ENCODE results near the gene GATD1. TPM values are rescaled to one million over a fixed set of nuclear protein-coding genes. Genes with fewer than 3 reads are reported as not detected.

Gene GATD1
- total and polyA plus RNA-seq, 11 donors, result 13.4 to 30.8 (median 20.5) TPM

DNA sequence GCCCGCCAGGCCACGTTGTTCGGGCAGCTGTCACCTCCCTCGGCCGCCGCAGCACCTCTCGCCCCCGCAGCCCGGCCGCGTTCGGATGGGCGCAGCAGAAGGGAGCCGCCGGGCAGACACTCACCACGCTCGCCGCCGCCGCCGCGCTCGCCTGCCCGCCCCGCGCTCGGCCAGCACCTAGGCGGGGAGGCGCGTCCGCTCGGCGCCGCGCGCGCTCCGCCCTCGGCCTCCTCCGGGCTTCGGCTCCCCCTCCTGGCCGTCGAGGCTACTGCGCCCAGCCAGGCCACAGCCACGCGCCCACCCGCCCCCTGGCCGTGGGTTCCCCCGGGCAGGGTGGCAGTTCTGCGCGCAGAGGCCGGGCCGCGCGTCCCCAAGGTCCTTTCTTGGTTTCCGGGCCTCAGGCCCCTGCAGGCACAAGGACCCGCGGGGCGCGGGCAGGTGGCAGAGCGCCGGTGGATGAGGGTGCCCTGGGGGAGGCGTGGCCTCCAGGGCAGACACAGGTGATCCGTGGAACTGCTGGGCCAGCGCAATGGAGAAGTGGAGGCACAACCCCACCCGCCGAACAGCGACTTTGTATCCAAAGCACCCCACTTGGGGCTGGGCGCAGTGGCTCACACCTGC lies 20.9 kb upstream of the GATD1 start, which contains the start of gene SLC25A22:
Gene SLC25A22, minus strand, starts transcription at position 189 of the 621 bp plus-strand sequence. CDS start 3,275 bp downstream, outside the sequence.
- H3K27me3 ChIP-seq, result no peaks in the 10 kb centered on the region
- ATAC-seq, result peak; percentile 21 to 77 (median 56)
- peak within 1 kb of the TSS; percentile 50 to 89 (median 78) for H3K4me3 ChIP-seq
- 2 to 7% (median 5%) methylated on average over 14 to 69 of the region's 69 CpGs for WGBS, 4 donors
- peak within 1 kb of the TSS; percentile 37 to 88 (median 84) for H3K27ac ChIP-seq
- no peaks in the 10 kb centered on the region for H3K9me3 ChIP-seq
- peak; percentile 74 to 90 (median 80) for DNase-seq
- TF ChIP-seq, protein P1, sequence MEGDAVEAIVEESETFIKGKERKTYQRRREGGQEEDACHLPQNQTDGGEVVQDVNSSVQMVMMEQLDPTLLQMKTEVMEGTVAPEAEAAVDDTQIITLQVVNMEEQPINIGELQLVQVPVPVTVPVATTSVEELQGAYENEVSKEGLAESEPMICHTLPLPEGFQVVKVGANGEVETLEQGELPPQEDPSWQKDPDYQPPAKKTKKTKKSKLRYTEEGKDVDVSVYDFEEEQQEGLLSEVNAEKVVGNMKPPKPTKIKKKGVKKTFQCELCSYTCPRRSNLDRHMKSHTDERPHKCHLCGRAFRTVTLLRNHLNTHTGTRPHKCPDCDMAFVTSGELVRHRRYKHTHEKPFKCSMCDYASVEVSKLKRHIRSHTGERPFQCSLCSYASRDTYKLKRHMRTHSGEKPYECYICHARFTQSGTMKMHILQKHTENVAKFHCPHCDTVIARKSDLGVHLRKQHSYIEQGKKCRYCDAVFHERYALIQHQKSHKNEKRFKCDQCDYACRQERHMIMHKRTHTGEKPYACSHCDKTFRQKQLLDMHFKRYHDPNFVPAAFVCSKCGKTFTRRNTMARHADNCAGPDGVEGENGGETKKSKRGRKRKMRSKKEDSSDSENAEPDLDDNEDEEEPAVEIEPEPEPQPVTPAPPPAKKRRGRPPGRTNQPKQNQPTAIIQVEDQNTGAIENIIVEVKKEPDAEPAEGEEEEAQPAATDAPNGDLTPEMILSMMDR (IDR thresholded peaks at IDR 0.05), result peak; percentile 61 to 96 (median 81)
- peak in 1 of 2 donors; percentile 15 for TF ChIP-seq POLR2A (IDR thresholded peaks at IDR 0.05)
- H3K36me3 ChIP-seq, result peaks cover 0 to 38% (median 8%) of the 10 kb centered on the region in 9 donors
- peaks cover 6 to 40% (median 24%) of the 10 kb centered on the region in 12 donors for H3K4me1 ChIP-seq
- intact Hi-C loops (cut with DNase I), result loop anchor here in 2 of 10 donors (1.0 to 10.0 kb wide), 3 partner anchors 21 to 114 kb away; partner anchors contain the start of genes CHID1 (in 1 of the 2) and GATD1 (in 1 of the 2)

DNA sequence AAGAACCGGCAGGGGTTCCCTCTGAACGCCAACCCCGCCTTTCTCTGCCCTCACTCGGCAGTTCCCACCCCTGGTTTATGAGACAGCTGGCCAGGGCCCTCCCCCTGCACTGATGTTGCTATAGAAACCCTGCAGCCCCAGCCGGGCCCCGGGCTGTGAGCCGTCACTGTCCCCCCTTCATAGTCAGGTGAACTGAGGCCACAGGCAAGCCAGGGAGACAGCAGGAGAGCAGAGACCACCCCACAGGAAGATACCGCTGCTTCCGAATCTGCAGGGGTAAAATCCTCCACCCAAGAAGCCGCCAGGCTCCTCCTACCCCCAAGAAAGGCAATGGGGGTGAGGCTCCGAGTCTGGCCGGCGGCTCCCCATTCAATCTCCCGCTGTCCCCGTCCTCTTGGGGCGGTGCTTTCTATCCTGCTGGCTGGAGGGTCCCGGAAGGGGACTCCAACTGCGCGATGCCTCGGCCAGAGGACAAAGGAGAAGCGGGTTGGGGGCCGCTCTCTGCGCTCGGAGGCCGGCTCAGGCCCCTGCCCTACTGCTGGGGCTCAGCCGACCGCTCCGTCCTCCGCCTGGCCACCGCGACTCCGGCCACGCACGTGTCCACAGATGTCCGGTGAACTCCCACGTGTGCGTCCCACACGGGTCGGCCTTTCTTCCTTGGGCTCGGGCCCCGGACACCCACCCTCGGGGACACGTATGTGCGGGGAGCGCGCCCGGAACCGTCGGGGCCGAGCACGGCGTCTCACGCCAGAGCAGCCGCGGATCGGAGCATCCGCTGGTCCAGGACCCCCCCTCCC lies 20.2 kb upstream of the GATD1 start:
- Histone ChIP-seq H3K27ac (peak overlapping the region; percentile 37 to 88 (median 84)), H3K4me3 (peak overlapping the region; percentile 50 to 89 (median 78)), H3K36me3 (peaks cover 0 to 34% (median 6%) of the 10 kb centered on the region in 9 donors), H3K4me1 (peaks cover 6 to 40% (median 24%) of the 10 kb centered on the region in 12 donors), H3K9me3 (no peaks in the 10 kb centered on the region), H3K27me3 (no peaks in the 10 kb centered on the region)
- intact Hi-C loops (cut with DNase I), result loop anchor here in 2 of 10 donors (1.0 to 10.0 kb wide), 3 partner anchors 20 to 115 kb away; partner anchors contain the start of genes CHID1 (in 1 of the 2) and GATD1 (in 1 of the 2)
- ATAC-seq, result peak; percentile 17 to 59 (median 50)
- DNase-seq, result peak; percentile 73 to 83 (median 76)
- TF ChIP-seq, protein P1 (IDR thresholded peaks at IDR 0.05), result no peak
- no peak for TF ChIP-seq POLR2A (IDR thresholded peaks at IDR 0.05)
- WGBS, 4 donors, result 1% methylated on average over 31 to 57 of the region's 57 CpGs

DNA sequence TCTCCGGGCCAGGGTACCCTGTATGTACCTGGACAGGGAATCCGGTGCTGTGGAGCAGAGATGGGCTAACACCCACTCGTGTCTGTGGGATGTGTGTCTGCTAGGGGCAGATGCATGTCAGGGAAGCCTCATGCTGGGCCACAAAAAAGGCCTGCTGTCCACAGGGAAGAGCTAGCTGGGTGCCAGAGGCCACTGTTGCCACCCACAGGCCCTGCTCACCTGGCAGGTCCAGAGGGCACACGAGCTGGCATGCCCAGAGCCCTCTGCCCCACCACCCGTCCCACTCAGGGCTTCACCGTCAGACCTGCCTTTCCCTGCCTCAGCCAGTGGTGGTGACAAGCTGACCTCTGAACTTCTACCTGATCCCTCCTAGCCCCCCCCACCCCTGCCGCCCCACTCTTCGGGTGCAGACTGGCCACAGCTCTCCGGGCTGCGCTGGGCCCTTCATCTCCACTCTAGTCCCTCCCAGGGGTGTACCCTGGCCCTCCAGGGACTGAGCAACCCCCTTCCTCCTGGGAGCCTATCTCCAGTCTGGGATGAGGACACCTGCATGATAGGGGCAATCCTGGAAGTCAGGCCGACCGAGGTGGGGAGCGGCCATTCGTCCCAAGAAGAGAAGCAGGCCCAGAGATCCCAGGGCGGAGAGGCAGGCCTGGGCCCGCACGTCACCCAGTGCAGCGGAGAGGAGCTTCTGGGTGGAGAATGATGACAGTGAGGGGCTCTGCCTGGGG lies 19.4 kb upstream of the GATD1 start:
- TF ChIP-seq POLR2A (IDR thresholded peaks at IDR 0.05), result no peak
- TF ChIP-seq, protein P1 (IDR thresholded peaks at IDR 0.05), result no peak
- ATAC-seq (peak in 1 of 4 donors; percentile 0), DNase-seq (no peak)
- Histone ChIP-seq H3K9me3 (no peaks in the 10 kb centered on the region), H3K27ac (peak overlapping the region; percentile 13 to 88 (median 84)), H3K4me1 (peaks cover 6 to 40% (median 24%) of the 10 kb centered on the region in 12 donors), H3K36me3 (peaks cover 0 to 35% (median 0%) of the 10 kb centered on the region in 9 donors), H3K27me3 (no peaks in the 10 kb centered on the region), H3K4me3 (peak overlapping the region; percentile 50 to 89 (median 78))
- WGBS, 4 donors, result 32 to 56% (median 40%) methylated on average over 12 to 18 of the region's 18 CpGs
- intact Hi-C loops (cut with DNase I), result loop anchor here in 2 of 10 donors (5.0 to 10.0 kb wide), 2 partner anchors 62 to 116 kb away; partner anchors contain the start of gene CHID1 (in 1 of the 2)
